Omental fat pad (tissue), 4 donors: ENCODE data around the gene NPSR1. TPM values are rescaled to one million over a fixed set of nuclear protein-coding genes. Genes with fewer than 3 reads are reported as not detected.

Experiments
- ATAC-seq: fragments of 150-250 bp; one replicate; pipeline ENCODE4 v1.9.1; 2016; ENCODE audit warnings: mild to moderate bottlenecking, moderate library complexity; ENCODE audit not compliant: low FRiP score
- DNase-seq: peaks from one replicate; pipeline ENCODE4 v3.0.0-alpha.2; 2019; ENCODE audit warnings: low spot score
- CTCF ChIP-seq, 3 donors: fragments of 450-650 bp; IDR thresholded peaks; one replicate each; pipeline ENCODE4 v1.5.1; 2016 to 2017; ENCODE audit warnings: antibody characterized with exemption in 3 of 3, mild to moderate bottlenecking in 3 of 3, moderate library complexity in 2 of 3
- total RNA-seq, 4 donors: library from RNA; depleted of rRNA; stranded (reverse); fragments of >200 nt; gene quantifications; one replicate each; pipeline ENCODE4 v1.1.0, GENCODE V29; 2016

NPSR1 gene
- total RNA-seq, 4 donors from 2014 or later = not detected

GRCh38 chr7:34756025-34756437 is 98.0 kb downstream of the NPSR1 start:
- no peak for TF ChIP-seq CTCF (IDR thresholded peaks at IDR 0.05)
- DNase-seq (no peak), ATAC-seq (no peak)

- DNase-seq (no peak), ATAC-seq (no peak)
- no peak for TF ChIP-seq CTCF (IDR thresholded peaks at IDR 0.05)
These were observed 98.7 kb downstream of the NPSR1 start for GRCh38 chr7:34756691-34757090.

GRCh38 chr7:34757570-34758110 is 99.6 kb downstream of the NPSR1 start:
- no peak for TF ChIP-seq CTCF (IDR thresholded peaks at IDR 0.05)
- DNase-seq (no peak), ATAC-seq (no peak)

- no peak for TF ChIP-seq CTCF (IDR thresholded peaks at IDR 0.05)
- no peak for DNase-seq
- no peak for ATAC-seq
These were observed 100.1 kb downstream of the NPSR1 start for GRCh38 chr7:34758111-34758601.

GRCh38 chr7:34759477-34760125 is 101.6 kb downstream of the NPSR1 start:
- no peak for TF ChIP-seq CTCF (IDR thresholded peaks at IDR 0.05)
- ATAC-seq (no peak), DNase-seq (no peak)

- ATAC-seq = no peak
- no peak for TF ChIP-seq CTCF (IDR thresholded peaks at IDR 0.05)
- no peak for DNase-seq
These were observed 102.3 kb downstream of the NPSR1 start for GRCh38 chr7:34760271-34760670.

GRCh38 chr7:34761206-34761605 is 103.2 kb downstream of the NPSR1 start:
- no peak for TF ChIP-seq CTCF (IDR thresholded peaks at IDR 0.05)
- no peak for ATAC-seq

More at GRCh38 chr7:34761206-34761605, 103.2 kb downstream of the NPSR1 start:
- DNase-seq = no peak
